Putamen (tissue), 1 donor: ENCODE results near the gene UVRAG.
A peak's percentile ranks its signal among the peaks of the same experiment; 100 is the strongest.
"Not testable (repeated sequence)": the region's sequence is repeated elsewhere in the genome, so short reads cannot be mapped to it uniquely, and the experiment has no call there.

Experiments used
- DNase-seq: peaks from one replicate; pipeline ENCODE4 v3.0.0-alpha.2; 2016; ENCODE audit warnings: low spot score

Gene UVRAG

DNA sequence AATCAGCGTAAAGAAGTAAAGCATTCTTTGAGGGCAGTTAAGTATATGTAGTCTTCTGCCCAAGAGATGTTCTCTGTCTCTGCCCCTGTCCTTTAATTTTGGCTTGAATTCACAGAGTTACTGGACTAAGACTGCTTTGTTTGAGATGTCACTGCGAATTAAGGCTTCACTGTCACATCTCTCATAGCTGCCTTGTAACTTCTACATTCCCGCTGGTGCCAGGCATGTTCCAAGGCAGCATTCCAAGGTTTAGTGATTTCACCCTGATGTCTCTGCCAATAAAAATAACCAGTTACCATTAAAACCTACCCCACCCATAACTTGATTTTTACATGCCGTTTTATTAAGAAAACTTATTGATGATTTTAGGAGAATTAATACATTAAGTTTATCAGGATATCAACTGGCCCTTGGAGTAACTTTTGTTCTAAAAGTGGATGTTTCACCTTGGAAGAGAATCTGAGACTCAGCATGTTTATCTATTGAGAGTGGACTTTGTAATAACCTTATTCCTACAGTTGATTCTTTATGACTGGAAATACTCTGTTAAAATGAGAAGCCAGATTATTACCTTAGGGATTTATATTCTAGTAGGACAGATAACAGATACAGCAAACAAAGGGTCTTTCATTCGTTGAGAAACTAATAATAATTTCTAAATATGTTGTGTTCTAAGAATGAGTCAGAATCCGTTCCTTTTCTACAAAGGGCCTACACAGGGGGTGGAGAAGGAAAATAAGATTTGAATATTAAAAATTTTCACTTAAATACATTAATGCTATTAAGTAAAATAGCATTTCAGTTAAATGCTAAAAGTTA, 110.2 kb downstream of the UVRAG start:
- DNase-seq: peak; percentile 25

DNA sequence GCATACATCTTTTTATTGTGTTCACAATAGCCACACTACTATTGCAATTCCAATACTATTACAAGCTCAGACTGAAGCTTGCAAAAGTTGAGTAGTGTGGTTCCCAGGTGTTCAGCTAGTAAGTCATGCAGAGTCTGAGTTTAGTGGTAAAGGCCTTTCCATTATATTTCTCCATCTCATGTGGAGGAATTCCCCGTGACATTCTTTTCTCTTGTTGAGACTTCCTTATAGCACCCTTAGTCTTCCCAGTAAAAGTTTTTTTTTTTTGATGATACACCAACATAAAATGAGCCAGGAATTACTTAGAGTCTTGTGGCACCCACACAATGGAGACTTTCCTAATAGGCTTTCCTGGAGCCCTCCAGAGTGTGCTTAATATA, 110.8 kb downstream of the UVRAG start:
- DNase-seq: no peak

DNA sequence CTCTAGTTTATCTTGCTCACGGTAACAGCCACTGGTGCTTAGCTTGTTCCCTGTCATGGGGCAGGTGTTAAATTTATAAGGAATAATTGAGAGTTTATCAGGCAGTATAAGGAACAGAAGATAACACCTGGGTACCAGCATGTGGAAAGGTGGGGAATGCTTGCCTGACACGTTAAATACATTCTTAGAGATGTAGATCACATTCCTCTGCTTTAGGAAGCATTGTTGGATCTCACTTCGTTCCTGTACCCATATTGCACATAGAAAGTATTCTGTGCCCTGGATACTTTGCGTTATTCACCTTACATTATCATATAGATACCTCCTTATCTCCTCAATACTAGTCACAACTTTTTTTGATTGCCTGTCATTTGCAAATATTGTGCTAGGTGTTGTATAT, 114.7 kb downstream of the UVRAG start:
- DNase-seq: no peak

DNA sequence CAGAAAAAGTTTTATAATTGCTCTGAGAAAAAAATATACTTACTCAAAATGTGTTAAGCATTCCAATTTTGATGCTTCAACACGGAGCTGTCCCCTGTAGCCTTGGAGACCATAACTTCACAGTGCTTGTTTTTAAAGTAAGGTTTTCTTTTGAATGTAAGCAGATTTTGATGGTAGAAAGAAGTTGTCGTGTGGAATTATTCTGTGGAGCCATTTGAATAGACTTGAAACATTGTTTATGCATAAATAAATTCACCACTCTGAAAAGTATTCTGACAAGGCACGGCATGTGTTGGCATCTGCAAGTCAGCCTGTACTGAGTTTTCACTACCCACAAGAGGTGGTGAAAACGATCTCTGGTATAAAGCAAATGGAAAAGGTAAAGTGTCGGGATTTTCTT, 115.5 kb downstream of the UVRAG start:
- no peak for DNase-seq

DNA sequence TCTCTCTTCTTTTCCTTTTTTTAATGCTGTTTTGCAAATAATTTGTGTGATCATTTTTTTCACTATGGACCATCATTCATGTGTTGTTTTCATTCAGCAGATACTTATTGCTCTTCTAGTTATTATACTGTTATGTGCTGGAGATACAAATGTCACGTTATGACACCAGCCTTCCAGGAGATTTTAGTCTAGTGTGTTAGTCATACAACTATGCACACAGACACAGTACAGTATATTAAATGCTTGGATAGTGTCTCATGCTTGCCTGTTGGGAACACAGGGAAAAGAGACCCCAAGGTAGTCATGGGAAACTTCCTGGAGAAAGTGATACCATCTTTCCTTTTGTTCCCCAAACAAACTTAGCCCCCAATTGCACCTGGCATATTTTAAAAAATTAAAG, 116.1 kb downstream of the UVRAG start:
- DNase-seq: no peak

DNA sequence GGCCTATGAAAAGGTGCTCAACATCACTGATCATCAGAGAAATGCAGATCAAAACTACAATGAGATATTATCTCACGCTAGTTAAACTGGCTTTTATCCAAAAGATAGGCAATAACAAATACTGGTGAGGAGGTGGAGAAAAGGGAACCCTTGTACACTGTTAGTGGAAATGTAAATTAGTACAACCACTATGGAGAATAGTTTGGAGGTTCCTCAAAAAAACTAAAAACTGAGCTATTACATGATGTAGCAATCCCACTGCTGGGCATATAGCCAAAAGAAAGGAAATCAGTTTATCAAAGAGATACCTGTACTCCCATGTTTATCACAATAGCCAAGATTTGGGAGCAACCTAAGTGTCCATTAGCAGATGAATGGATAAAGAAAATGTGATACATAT, 118.7 kb downstream of the UVRAG start:
- not testable (repeated sequence) for DNase-seq

DNA sequence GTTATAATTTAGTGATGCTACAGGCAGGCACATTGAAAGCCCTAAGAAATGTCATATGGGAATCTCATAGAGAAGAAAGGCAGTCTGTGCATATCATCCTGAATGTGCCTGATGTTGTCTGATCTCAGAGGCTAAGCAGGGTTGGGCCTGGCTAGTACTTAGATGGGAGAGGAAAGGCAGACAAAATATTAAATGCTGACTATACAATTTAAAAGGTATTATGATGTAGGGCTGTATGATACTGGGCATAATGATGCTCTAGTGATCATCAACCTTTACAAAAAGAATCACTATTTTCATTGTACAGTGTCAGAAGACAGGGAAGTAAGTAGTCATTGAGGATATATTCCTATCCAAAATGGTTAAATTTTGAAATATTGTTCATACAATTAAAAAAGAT, 119.8 kb downstream of the UVRAG start:
- no peak for DNase-seq

DNA sequence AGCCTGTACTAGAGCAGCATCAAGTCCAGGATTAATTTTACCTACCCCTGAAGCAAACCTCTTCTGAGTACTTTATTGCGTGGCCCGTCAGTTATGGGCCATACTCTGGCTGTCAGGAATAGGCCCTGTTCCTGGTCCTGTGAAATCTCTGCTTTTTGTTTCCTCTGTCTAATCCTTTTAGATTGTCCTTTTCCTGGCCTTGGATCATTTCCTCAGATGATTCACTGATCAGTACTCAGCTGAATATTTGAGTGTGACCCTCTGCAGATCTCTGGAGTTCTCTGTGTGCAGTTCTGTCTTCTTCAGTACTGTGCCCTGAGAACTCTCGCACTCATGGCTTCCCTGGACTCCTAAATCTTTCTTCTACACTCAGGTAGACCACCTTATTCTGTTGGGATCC, 123.5 kb downstream of the UVRAG start:
- DNase-seq: no peak

DNA sequence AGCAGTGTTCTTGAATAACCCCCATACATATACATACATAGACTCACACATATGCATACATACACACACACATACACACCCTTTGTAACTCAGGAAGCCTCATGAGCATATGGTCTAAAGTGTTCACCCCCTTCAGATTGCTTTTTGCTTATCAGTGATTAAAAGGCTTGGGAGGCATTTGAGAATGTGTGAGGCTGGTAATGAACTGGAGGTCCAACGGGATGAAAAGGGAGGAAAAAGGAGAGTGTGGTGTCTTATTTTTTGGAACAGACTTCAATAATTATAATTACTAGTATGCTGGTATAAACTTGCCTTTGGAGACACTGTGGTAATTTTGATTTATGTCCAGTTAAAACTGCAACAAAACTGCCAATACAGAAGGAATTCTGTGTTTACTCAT, 124.5 kb downstream of the UVRAG start:
- DNase-seq: no peak

DNA sequence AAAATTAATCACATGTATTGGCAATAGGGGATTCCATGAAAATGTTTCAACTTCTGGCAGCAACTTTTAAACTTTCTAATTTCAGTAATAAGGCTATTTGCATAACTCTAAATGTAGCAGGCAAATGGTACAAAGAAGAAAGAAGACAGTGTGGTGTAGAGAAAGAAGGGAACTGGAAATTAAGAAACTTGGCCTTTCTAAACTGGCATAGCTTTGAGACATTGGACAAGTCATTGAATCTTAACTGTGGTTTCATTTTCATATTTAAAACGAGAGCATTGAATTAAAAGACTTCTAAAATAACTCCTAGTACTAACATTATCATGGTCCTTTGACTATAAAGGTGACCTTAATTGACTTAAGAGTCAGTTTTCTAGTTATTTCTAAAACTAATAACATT, 125.0 kb downstream of the UVRAG start:
- DNase-seq: no peak

DNA sequence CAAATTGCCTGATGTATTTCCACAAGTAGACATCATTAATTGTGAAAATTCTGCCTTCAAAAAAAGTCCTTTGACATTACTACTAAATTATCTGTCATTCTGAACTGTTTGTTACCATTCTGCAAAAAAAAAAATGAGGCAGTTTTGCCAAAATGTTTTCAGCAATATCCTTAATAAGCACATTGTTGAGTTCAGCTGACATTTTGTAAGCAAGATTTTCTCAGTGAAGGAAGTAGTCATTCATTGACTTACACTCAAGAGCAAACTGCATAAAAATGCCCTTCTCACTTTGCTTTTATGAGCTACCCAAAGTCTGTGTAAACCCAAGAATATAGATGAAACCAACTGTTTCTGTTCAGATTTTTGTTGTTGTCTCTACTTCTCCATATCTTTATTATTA, 125.9 kb downstream of the UVRAG start:
- DNase-seq: no peak

DNA sequence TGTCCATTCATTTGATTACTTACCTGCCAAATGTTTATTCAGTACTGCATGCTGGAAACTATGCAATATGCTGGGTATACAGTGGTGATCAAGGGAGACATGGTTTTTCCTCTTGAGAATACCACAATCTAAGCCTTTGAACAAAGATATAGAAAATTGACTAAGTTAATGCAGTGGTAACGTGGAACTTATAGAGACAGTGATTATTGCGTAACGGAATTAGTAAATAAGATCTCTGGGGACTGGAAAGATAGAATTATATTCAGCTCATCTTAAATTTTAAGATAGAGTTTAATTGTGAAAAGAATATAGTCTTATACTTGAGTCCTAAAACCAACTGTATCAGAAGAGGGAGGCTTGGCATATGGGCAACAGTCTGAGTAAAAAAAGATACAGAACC, 129.5 kb downstream of the UVRAG start:
- no peak for DNase-seq

DNA sequence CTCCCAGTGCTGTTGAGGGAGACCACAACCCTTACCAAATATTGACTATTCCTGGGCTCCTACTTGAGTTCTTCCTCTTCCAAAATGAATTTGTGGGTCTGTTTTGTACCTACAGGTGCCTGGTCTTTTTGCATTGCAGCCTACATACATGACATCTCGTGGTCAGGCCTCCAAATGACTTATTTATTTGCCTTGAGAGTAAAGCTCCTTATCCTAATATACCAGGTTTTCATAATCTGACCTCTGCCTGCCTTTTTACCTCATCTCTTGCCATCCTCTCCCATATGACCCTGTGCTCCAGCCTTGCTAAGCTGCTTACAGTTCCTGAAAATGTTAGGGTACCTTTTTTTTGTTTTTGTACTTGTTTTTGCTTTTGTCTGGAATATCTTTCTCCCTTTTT, 130.4 kb downstream of the UVRAG start:
- no peak for DNase-seq

DNA sequence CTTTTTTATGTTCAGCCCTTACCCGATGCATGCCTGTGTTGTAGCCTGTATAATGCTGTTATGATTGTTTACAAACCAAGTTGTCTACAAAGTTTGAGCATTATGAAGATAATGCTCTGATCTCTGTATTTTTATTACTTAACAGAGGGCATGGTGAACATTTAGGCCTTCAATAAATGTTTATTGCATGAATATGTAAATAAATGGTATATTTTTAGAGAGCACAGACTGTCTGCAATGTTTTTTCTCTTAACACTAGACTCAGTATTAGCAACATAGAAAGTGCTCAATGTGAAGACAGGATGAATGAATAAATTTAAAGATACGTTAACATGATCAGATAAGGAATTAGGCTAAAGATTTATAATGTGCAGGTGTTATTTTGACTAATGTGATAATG, 130.9 kb downstream of the UVRAG start:
- no peak for DNase-seq

DNA sequence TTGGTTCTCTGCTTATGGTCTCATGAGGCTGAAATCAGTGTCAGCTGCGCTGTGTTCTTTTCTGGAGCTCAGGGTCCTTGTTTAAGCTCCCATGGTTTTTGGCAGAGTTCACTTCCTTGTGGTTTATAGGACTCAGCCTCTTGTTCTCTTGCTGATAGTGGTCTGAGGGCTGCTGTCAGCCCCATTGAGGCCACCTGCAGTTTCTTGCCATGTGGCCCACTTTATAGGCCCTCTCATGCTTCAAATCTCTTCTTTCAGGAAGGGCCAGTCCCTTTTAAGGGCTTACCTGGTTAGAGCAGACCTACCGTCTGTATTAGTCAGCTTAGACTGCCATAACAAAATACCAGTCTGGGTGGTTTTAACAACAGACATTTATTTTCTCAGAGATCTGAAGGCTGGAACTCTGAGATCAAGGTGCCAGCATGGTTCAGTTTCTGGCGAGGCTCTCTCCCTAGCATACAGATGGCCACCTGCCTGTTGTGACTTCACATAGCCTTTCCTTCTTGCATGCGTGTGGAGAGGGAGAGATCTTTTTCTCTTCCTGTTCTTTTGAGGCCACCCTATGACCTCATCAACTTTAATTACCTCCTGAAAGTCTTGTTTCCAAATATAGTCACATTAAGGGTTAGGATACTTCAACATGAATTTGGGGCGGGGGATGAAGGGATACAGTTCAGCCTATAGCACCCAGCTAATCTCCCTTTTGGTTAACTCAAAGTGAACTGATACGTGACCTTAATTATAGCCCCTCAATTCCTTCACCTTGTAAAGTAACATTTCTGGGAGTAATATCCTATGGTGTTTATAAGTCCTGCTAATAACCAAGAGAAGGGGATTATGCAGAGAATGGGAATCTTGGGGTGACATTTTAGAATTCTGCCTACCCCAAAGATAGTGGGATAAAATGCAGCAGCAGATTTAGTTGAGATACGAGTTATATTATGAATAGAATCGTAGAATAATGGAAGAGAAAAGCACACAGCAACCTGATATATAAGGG, 131.8 kb downstream of the UVRAG start:
- peak; percentile 31 for DNase-seq

DNA sequence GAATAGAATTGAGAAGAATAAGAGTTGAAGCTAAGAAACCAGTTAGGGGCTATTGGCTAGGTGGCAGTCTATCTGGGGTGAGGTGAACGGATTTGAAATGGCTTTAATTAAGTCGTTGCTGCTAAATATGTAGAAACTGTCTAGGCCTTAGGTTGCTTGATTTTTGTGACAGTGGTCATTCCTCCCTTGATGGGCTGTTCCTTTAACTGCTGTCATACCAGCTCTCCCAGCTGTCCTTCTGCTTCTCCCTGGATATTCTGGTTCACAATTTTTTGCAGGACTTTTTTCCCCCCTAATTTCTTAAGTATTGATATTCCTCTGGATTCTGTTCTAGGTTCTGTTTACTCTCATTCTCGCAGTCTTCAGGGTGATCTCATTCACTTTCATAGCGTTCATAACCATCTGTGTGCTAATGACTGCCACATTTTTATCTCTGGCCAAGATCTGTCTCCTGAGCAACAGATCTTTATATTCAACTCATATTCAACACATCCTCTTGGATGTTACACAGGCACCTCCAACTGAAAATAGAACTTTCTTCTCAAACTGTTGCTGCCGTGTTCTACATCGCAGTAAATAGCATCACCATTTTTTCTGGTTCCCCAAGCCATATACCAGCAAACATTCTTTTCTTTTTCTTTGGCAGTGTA, 134.1 kb downstream of the UVRAG start:
- no peak for DNase-seq

DNA sequence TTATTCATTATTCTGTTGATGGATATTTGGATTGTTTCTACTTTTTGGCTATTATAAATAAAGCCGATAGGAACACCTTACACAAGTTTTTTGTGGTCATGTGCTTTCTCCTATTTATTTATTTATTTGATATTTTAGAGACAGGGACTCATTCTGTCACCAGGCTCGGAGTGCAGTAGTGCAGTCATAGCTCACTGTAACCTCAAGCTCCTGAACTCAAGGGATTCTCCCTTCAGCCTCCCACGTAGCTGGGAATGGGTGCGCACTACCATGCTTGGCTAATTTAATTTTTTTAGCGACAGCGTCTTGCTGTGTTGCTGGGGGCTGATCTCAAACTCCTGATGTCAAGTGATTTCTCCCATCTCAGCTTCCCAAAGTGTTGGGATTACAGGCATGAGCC, 135.1 kb downstream of the UVRAG start:
- DNase-seq: no peak

DNA sequence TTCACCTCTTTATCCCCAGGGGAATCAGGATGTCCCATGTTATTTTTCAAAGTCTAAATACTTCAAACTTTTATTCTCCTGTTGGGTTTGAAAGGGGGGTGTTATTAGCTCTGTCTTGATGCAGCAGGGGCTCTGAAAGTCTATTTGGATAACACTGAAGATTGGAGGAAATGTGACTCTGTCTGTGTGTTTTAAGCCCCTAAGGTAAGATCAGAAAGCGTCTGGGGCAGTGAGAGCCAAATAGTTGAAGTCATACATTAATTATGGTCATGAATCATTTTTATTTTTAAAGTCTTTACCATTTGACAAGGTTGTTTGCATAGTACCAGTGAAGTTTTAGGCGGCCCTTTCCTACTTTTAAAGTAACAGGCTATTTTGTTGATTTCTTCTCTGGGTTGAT, 139.0 kb downstream of the UVRAG start:
- DNase-seq: no peak

DNA sequence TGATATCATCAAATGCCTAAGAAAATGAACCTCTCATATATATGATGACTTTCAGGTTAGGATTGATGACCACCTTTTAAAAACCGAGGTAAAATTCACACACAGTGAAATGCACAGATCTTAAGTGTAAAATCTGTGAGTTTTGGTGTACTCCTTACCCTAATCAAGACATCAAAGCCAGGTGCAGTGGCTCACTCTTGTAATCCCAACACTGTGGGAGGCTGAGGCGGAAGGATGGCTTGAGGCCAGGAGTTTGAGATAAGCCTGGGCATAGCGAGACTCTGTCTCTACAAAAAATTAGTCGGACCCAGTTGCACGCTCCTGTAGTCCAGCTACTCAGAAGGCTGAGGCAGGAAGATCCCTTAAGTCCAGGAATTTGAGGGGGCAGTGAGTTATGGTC, 140.4 kb downstream of the UVRAG start:
- no peak for DNase-seq

DNA sequence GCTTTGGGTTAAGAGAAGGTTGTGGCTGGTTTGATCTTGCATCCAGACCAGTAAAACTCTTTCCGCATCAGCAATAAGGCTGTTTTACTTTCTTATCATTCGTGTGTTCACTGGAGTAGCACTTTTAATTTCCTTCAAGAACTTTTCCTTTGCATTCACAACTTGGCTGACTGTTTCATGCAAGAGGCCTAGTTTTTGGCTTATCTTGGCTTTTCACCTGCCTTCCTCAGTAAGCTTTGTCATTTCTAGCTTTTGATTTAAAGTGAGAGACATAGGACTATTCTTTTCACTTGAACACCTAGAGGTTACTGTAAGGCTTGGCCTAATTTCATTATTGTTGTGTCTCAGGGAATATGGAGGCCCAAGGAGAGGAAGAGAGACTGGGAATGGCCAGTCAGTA, 144.5 kb downstream of the UVRAG start:
- no peak for DNase-seq

DNA sequence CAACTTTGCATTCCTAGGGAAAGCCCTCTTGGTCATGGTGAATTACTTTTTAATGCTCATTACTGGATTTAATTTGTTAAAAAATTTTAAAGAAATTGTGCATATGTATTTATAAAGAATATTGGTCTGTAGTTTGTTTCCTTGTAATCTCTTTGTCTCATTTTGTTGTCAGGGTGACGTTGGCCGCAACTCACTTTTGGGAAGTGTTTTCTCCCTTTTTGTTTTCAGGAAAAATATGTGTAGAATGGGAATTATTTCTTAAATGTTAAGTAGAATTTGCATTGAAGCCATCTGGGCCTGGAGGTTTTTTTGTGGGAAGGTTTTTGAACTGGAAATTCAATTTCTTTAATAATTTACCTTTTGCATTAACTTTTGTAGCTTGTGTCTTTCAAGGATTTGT, 149.1 kb downstream of the UVRAG start:
- no peak for DNase-seq

DNA sequence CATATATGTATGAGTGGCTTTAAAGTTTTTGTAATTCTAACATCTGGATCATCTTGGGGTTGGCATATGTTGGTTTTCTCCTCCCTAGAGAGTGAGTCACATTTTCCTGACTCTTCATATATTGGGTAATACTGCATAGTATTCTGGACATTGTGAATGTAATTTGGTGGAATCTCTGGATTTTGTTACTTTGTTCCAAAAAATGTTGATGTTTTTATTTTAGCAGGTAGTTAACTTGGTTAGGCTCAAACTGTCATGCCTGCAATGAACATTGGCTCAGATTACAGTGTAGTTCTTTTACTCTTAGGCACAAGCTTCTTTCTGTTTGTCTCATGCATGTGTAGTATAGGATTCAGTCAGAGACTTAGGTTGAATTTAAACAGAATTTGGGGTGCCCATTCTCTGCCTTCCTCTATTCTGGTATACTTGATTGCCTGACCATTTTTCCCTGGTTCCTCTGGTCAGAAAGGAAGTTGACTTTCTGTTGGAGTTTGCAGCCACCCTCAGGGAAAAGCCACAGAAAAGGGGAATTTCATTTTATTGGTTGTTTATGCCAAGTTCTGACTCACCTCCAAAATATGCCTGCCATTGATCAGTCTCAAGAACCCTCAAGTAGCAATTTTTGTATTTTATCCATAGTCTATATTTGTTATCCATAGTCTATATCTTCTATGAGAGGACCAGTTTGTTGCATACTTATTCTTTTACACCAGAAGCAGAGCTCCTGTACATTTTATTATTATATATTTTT, 151.7 kb downstream of the UVRAG start:
- no peak for DNase-seq
